Stimulated activated CD4-positive, alpha-beta T cell treated with anti-CD3 and anti-CD28 coated beads, Interleukin-1b, Interleukin-23, amount 100 ng/mL, for 48 hours (primary cell): ENCODE measurements around the gene RNASE9.
"Not testable (repeated sequence)": the region's sequence is repeated elsewhere in the genome, so short reads cannot be mapped to it uniquely, and the experiment has no call there.

Source experiments
- DNase-seq: peaks from one replicate; pipeline ENCODE4 v3.0.0-alpha.2; 2020

Gene RNASE9

DNA sequence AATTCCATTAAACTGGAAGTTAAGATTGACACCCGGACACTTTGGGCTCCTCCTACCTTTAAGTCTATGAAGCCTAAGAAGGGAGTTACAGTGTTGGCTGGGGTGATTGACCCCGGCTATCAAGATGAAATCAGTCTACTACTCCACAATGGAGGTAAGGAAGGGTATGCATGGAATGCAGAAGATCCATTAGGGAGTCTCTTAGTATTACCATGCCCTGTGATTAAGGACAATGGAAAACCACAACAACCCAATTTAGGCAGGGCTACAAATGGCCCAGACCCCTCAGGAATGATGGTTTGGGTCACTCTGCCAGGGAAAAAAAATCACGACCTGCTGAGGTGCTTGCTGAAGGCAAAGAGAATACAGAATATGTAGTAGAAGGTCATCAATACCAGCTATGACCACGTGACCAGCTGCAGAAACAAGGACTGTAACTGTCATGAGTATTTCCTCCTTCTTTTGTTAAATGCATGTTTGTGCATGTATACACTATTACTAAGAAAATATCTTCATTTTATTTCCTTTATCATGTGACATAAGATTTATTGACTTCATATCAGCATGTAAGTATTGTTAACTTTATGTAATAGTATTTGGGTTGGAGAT is 11.6 kb upstream of the RNASE9 start:
- DNase-seq, result not testable (repeated sequence)

DNA sequence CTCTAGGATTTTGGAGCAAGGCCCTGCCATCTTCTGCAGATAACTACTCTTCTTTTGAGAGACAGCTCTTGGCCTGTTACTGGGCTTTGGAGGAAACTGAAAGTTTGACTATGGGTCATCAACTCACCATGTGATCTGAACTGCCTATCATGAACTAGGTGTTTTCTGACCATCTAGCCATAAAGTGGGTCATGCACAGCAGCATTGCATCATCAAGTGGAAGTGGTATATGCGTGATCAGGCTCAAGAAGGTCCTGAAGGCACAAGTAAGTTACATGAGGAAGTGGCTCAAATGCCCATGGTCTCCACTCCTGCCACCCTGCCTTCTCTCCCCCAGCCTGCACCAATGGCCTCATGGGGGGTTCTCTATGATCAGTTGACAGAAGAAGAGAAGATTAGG is 9.9 kb upstream of the RNASE9 start:
- not testable (repeated sequence) for DNase-seq

DNA sequence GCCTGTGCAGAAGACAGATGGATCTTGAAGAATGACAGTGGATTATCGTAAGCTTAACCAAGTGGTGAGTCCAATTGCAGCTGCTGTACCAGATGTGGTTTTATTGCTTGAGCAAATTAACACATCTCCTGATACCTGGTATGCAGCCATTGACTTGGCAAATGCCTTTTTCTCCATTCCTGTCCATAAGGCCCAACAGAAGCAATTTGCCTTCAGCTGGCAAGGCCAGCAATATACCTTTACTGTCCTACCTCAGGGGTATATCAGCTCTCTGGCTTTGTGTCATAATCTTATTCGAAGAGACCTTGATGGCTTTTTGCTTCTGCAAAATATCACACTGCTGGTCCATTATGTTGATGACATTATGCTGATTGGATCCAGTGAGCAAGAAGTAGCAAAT is 9.0 kb upstream of the RNASE9 start:
- DNase-seq, result not testable (repeated sequence)

DNA sequence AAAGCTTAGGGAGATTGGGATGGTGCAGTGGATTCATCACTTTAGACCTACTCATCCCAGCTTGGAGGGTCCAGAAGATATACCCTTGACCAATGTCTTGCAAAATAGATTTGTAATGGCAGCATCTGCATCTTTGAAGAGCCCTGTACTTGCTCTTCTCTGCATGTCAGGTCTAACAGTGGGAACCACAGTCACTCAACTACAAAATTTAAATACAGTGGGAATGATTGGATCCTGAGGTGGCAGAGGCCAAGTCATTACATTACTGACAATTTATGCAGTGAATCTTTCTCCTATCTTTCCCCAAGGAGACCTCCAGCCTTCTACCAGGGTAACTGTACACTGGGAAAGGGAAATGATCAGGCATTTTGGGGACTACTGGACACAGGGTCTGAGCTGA is 8.2 kb upstream of the RNASE9 start:
- no peak for DNase-seq

DNA sequence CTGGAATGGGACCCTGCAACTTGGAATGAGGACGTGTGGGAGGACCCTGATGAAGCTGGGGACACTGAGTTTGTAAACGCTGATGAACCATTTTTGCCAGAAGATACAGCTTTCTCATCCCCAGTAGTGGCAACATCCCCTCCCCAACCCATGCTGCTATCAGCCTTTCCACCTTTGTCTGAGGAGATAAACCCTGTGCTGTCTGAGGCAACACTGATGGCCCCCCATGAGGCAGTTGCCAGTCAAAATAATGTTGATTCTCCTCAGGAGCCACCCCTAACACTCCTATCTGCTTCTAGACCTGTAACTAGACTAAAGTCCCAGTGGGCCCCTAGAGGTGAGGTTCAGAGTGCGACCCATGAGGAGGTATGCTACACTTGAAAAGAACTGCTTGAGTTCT is 7.5 kb upstream of the RNASE9 start:
- no peak for DNase-seq

DNA sequence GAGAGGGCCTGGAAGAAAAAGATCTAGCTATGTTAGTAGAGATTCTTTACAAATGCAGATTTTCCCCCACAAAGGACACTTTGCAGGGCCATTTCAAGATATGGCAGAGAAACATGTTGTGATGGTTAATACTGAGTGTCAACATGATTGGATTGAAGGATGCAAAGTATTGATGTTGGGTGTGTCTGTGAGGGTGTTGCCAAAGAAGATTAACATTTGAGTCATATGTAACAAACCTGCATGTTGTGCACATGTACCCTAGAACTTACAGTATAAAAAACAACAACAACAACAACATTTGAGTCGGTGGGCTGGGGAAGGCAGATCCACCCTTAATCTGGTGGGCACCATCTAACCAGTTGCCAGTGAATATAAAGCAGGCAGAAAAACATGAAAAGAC is 6.4 kb upstream of the RNASE9 start:
- not testable (repeated sequence) for DNase-seq

DNA sequence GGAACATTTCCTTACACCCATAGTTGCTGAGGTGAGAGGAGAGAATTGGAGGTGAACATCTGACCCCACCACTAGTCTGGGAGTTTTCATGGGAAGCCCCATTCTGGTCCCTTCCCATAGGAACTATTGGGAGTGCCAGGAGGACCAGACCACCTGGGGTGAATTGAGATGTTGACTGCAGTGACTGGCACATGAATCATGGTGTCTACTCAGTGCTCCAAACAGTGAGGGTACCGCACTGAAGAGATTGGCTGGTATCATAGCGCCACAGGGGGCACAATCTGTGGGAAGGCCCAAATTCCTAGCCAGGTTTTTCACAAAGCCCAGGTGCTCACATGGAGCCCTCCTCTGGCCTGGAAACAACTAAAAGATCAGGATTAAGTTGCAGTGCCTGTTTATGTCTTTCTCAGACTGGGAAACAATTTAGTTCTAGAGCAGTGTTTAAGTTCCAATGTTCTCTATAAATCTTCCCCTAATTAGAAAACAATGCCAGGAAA is 3.7 kb upstream of the RNASE9 start:
- no peak for DNase-seq

DNA sequence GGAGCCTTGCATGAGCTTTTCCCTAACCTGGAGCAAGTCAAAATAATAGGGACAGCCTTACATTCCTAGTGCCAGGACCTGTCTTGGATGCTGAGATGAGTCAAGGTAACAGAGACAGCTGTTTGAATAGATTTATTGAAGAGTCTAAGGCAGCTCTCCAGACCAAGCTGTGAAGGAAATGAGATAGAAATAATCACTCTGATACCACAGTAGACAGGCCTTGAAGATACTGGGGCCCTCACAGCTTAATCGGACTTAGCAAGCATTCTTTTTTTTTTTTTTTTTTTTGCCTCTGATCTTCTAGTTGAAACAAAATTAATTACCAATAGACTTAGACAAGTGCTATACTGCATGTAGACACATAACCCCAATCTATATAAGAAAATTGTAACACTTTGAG is 3.1 kb upstream of the RNASE9 start:
- no peak for DNase-seq

DNA sequence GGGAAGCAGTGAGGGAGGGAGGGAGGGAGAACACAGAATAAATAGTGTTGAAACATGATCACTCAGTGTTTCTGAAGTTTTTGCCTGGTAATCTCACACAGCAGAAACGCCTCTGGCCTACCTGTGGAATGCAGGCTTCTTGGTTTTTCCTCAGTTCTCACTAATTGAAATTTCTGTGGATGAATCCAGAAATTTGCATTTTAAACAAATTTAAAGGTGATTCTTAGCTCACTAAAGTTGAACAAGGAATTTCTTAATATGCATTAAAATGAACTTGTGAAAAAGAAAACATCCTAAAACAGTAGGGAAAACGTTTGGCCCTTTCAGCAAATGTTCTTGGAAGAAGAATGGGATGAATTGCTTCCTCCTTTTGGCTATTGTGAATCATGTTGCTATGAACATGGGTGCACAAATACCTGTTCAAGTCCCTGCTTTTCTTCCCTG is 1.4 kb downstream of the RNASE9 start:
- DNase-seq, result no peak

DNA sequence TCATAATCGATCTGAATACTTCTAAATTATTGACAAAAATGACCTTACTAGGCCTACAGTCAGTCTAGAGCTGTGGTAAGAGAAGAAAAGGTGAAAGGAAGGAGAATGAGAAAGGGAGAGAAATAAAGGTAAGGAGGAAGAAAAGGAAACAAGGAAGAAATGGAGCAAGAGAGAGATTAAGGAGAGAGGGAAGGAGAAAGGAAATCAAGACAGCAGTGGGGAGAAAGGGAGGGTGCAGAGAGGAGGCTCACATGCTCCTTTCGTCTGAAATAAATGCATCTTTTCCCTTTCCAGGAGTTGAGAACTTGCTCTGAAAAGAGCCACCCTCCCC is 3.7 kb downstream of the RNASE9 start:
- DNase-seq, result no peak

DNA sequence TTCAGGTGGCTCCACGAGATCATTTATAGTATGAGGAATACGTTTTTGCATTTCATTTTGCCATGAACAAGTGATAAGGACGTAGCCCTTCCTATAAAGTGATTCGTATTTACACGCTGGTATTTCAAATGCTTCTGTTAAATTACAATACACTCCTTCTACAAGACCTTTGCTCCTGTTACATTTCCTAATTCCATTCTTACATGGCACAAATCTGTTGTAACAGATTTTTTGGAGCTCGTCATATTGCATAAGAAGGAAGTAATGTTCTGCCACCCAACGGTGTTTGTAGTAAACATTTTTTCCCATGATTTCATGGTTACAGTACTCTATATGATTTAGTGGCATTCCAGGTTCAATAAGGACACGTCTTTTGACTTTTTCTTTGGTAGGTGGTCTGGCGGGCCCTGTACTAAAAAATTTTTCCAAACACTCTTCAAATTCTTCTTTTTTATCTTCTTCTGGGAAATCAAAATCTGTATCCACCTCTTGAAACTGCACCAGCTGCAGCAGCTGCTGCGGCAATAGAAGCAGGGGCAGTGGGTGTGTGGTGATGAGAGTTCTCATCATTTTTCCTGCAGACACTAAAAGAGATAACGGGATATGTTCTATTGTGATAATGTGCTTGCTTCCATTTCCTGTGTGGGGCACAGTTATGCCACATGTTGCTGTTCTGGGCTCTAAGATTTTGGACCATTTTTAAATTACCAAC is 4.2 kb downstream of the RNASE9 start:
- DNase-seq, result no peak

DNA sequence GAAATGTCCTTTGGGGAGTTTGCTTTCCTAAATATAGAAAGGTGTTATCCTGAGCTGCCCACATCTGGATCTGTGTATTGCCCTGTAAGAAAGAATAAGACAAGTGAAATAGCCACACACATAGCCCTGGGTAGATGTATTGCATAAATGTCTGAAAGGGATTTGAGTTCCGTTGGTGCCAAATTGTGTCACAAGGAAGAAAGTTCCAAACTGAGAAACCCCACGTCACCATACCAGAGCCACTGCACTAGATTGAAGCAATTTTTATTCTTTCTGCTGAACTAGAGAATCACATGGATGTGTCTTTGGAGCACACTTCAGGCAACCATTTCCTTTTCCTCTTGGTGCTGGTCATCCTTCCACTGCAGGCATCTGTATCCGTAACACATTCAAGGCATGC is 5.0 kb downstream of the RNASE9 start:
- DNase-seq, result no peak

DNA sequence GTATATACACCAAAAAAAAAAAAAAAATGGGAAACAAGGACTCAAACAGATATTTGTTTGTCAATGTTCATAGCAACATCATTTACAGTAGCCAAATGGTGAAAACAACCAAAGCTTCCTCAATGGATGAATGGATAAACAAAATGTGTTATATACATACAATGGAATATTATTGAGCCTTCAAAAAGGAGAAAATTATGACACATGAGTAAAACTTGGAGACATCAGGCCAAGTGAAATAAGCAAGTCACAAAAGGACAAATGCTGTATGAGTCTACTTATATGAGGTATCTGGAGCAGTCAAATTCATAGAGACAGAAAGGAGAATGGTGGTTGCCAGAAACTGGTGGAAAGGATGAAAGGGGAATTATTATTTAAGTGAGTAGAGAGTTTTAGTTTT is 7.8 kb downstream of the RNASE9 start:
- DNase-seq, result no peak

DNA sequence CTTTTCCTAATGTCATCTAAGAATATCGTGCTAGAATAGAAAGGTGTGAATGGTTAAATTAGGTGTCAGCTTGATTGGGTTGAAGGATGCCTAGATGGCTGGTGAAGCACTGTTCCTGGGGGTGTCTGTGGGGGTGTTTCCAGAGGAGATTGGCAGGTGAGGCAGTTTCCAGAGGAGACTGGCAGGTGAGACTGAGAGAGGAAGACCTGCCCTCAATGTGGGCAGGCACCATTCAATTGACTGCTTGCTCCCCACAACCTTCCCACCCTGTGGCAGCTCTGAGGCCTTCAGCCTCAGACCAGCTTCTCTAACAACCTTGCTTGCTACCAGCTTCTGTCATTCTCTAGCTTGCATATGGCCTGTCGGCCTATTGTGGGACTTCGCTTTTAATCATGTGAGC is 9.2 kb downstream of the RNASE9 start:
- no peak for DNase-seq

DNA sequence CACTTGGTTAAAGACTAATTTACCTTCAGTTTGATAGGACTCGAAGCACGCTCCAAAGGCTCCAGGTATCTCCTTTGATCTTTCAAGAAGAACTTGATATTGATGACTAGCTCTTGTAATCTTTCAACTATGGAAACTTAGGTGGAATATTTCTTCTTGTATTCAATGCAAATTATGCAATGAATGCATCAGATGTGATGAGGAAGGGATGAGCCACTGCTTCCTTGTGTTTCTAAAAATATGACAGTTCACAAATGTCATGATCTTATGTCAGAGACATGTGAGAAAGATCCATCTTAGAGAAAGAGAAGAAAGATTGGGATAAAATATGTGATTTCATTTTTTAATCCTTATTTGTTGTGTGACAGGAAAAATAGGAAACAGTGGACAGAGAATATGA is 9.9 kb downstream of the RNASE9 start:
- DNase-seq, result no peak

DNA sequence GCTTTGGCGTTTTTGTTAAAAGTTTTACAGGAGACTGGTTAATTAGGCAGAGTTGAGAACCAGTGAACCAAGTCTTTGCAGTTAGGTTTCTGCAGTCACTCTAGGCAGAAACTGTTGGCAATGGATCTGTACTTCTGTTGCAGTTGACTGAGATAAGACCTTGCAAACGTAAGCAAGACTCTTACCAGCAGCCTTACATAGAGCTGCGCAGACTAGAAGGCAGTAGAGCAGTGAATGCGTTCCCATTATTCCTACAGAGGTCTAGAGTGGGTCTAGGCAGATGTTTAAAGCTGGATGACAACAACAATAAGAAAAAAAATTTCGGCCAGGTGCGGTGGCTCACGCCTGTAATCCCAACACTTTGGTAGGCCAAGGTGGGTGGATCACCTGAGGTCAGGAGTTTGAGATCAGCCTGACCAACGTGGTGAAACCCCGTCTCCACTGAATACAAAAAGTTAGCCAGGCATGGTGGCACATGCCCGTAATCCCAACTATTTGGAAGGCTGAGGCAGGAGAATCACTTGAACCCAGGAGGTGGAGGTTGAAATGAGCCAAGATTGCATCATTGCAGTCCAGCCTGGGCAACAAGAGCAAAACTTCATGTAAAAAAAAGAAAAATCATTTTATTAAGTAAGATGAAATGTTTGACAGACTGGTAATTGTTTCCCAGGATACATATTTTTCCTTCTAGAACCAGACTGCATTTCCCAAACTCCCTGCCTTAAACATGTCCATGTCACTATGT is 12.3 kb downstream of the RNASE9 start:
- no peak for DNase-seq

DNA sequence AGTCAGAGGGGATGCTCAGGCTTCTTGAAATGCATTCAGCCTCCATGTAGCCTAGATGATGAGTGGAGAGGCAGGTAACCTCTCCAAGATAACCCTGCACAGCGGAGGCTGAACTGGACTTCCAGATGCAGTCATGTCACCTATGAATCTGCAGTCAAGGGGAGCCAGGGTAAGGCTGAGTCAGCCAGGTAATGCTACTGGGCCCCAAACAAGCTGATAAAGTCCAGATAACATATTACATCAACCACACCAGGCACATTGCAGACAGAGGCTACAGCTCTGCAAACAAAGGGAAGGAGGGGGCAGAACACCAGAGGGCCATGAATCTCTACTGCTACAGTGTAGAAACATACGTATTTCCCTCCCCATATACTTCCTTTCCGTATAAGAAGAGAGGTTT is 14.0 kb downstream of the RNASE9 start:
- no peak for DNase-seq

DNA sequence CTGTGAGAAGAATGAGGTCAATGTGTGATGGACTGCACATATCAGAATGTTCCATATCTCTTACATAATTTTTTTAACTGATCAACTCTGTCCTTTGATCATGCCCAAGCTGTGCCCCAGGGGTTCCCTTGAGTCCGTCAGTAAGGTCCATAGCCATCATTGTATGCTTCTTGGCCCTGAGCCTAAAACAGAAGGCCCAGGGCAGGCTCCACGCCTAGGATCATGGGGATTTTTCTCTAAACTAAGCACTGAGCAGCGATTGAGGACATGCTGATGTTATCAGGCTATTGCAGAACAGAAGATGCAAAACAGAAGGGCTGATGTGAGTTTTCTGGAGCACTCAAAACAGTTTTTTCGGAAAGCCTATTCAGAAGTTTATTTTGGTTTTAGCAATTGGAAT is 20.9 kb downstream of the RNASE9 start:
- DNase-seq, result no peak

DNA sequence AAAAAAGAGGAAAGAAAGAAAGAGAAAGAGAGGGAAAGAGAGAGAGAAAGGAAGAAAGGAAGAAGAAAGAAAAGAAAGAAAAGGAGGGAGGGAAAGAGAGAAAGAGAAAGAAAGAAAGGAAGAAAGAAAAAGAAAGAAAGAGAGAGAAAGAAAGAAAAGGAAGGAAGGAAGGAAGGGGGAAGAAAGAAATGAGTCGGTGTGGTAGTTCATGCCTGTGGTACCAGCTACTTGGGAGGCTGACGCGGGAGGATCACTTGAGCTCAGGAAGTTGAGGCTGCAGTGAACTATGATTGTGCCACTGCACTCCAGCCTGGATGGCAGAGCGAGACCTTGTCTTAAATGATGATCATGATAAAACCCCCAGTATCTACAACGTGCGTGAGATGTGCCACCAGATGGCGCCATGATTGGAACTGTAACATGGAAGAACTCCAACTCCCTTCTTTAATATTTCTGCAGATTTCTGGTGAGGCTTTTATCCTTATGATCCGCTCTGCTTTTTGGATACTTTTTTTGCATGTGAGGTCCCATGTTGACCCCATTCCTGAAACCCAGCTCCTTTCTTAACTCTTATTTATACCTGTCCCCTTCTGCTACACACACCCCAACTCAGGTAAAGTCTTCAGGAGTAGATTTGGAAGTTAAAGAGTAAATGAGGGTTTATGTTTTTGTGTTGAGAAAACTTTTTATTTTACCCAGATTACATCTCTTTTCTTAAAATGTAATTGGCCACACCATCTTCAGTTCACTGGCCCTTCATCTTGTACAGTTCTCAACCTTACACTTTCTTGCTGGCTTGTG is 29.9 kb downstream of the RNASE9 start:
- DNase-seq, result peak; percentile 72

DNA sequence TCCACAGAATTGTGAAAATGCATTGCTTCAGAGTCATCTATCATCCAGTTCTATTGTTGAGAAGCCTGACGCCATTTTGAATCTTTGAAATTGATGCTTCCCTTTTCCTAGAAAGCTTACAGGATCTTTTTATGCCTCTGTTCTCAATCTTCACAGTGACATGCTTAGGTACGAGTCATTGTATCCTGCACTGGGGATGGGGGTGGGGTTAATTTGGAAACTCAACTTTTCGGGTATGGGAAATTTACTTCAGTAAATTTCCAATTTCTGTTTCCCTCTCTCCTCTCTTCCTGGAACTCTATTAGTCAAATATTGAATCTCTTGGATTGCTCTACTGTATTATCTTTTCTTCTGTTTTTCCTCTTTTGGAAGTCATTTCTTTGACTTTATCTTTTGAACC is 31.0 kb downstream of the RNASE9 start:
- DNase-seq, result no peak

DNA sequence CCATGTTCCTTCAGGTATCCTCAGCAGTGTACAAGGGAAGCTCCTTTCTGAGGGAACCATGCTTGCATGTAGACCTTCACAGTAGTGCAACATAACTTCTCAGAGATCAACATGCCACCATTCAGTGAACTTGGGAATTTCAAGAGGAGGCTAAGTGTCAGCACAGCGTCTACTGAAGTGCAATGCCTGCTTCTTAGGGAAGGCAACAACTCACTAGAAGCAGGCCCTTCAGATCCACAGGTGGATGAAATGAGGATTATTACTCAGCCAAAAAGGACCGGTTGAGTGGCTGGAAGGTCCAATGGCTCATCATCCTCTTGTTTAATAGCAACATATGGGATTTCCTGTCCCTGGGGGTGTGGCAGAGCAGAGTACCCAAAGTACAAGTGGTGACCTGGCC is 36.8 kb downstream of the RNASE9 start:
- DNase-seq, result no peak

DNA sequence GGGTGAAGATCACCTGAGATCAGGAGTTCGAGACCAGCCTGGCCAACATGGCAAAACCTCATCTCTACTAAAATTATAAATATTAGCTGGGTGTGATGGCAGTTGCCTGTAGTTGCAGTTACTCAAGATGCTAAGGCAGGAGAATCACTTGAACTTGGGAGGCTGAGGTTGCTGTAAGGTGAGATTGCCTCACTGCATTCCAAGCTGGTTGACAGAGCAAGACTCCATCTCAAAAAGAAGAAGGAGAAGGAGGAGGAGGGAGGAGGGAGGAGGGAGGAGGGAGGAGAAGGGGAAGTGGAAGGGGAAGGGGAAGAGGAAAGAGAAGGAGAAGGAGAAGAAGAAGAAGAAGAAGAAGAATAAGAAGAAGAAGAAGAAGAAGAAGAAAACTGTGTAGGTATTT is 38.5 kb downstream of the RNASE9 start:
- no peak for DNase-seq

DNA sequence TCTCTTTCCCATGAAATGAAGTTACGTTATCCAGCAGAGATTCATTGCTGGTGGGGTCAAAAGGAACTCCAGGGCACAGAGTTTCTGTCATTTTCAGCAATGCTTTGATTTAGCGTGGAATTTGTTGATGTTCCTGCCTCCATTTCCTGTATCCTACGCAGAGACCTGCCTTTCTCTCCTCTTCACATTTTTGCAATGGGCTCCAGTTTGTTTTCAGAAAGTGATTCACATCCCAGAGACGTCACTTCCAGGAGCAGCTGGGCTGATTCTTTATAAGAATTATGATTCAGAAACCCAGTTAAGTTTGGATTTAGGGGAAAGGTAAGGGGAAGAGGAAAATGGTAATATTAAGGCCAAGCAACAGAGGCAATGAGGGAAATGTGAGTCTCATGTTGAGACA is 43.9 kb downstream of the RNASE9 start:
- DNase-seq, result no peak
